K562 (cell line): ENCODE measurements around the gene HOXA9. TPM values are rescaled to one million over a fixed set of nuclear protein-coding genes. Genes with fewer than 3 reads are reported as not detected.
A peak's percentile ranks its signal among the peaks of the same experiment; 100 is the strongest.

Source experiments
- ATAC-seq: fragments of 200-7000 bp; cut with Tn5 transposase; 3 replicates; pipeline ENCODE4 v1.9.1; 2020; ENCODE audit warnings: moderate library complexity
- BruUV-seq: library from RNA; stranded (reverse); fragments of 400-500 nt; replicated peaks from 2 replicates; lab custom pipeline; 2021; lab: Mats Ljungman, UMichigan
- CTCF ChIA-PET: fragments of 300-600 bp; formaldehyde crosslinking; extraction: SDS; loops from one replicate; lab custom pipeline; 2021; ENCODE audit warnings: low intra/inter-chr PET ratio; lab: Yijun Ruan, JAX
- POLR2A ChIA-PET: fragments of 300-600, 350-650 bp; sonication (Branson Sonifier 250); formaldehyde crosslinking; extraction: SDS; loops from one replicate; lab custom pipeline; 2021; ENCODE audit warnings: antibody characterized with exemption, inconsistent platforms; lab: Yijun Ruan, JAX
- DNase-seq, 4 experiments: peaks; one replicate each; pipeline versions ENCODE4 v3.0.0 to v3.0.0-alpha.2; 2011 to 2018; ENCODE audit warnings: low spot score in 3 of 4, mixed read lengths in 3 of 4; ENCODE audit errors: extremely low read depth in 1 of 4
- FAIRE-seq: peaks from 2 replicates; lab custom pipeline; 2011; peaks lifted over from hg19 to GRCh38; lab: Jason Lieb, UNC
- H2AFZ ChIP-seq: 2 replicates; pipeline ENCODE4 v1.6.0; 2011; ENCODE audit warnings: low read depth, low read length, control low read depth, inconsistent platforms
- H3K27ac ChIP-seq: fragments of 200-600 bp; 3 replicates; pipeline ENCODE4 v1.8.0; 2011; ENCODE audit warnings: low read depth, mild to moderate bottlenecking, control low read depth, inconsistent platforms, low read length, moderate library complexity, mixed read lengths; ENCODE audit errors: extremely low read depth
- H3K27me3 ChIP-seq, 2 experiments: fragments of 300-600 bp in 1 of 2; 2 replicates in 1 of 2; 3 replicates in 1 of 2; pipeline versions ENCODE4 v1.6.0 to v1.8.0; 2011; ENCODE audit warnings: inconsistent platforms in 2 of 2, low read length in 2 of 2, mild to moderate bottlenecking in 1 of 2, mixed read lengths in 1 of 2, moderate library complexity in 1 of 2; ENCODE audit not compliant: control insufficient read depth in 2 of 2, insufficient read depth in 2 of 2
- H3K36me3 ChIP-seq: fragments of 300-600 bp; 3 replicates; pipeline ENCODE4 v1.8.0; 2011; ENCODE audit warnings: mild to moderate bottlenecking, low read length, inconsistent platforms; ENCODE audit not compliant: control insufficient read depth, insufficient read depth
- H3K4me1 ChIP-seq, 2 experiments: fragments of 200-600 bp in 1 of 2; replicated peaks in 1 of 2; 2 replicates in 1 of 2; 3 replicates in 1 of 2; pipeline versions ENCODE4 v1.5.1 to v1.8.0; 2011; ENCODE audit warnings: inconsistent platforms in 2 of 2, low read length in 2 of 2, mild to moderate bottlenecking in 1 of 2, mixed read lengths in 1 of 2, moderate library complexity in 1 of 2; ENCODE audit not compliant: control insufficient read depth in 2 of 2, insufficient read depth in 2 of 2
- H3K4me2 ChIP-seq: 2 replicates; pipeline ENCODE4 v1.6.1; 2011; ENCODE audit warnings: low read length, control low read depth, inconsistent platforms, mixed read lengths; ENCODE audit not compliant: insufficient read depth
- H3K4me3 ChIP-seq: fragments of 200-600 bp; sonication (generic), shearing (Covaris generic); 2 replicates; pipeline ENCODE4 v1.5.1; 2016; ENCODE audit warnings: control low read depth, inconsistent platforms
- H3K79me2 ChIP-seq: fragments of 200-600 bp; 3 replicates; pipeline ENCODE4 v1.8.0; 2011; ENCODE audit warnings: low read length, inconsistent platforms; ENCODE audit not compliant: control insufficient read depth, insufficient read depth
- H3K9ac ChIP-seq, 2 experiments: 2 replicates each; pipeline versions ENCODE4 v1.6.0 to v1.6.1; 2011; ENCODE audit warnings: low read depth in 2 of 2, low read length in 2 of 2, control low read depth in 1 of 2, inconsistent platforms in 1 of 2, mild to moderate bottlenecking in 1 of 2, mixed read lengths in 1 of 2; ENCODE audit not compliant: insufficient read depth in 1 of 2
- H3K9me1 ChIP-seq: one replicate; pipeline ENCODE4 v1.6.0; 2011; ENCODE audit warnings: inconsistent platforms, mild to moderate bottlenecking, low read length, moderate library complexity; ENCODE audit not compliant: control insufficient read depth, insufficient read depth
- H3K9me3 ChIP-seq: replicated peaks from 2 replicates; pipeline ENCODE4 v1.5.1; 2011; ENCODE audit warnings: low read depth, low read length, inconsistent platforms; ENCODE audit not compliant: control insufficient read depth, insufficient read depth
- H4K20me1 ChIP-seq: replicated peaks from 2 replicates; pipeline ENCODE4 v1.6.1; 2011; ENCODE audit warnings: low read length, inconsistent platforms, mixed read lengths; ENCODE audit not compliant: control insufficient read depth, insufficient read depth
- ARNT ChIP-seq, 2 experiments: fragments of 450-650 bp; IDR thresholded peaks; 2 replicates each; pipeline ENCODE4 v1.6.1; 2016; ENCODE audit warnings: mild to moderate bottlenecking in 1 of 2
- CEBPZ ChIP-seq: fragments of 150-350 bp; IDR thresholded peaks from 2 replicates; pipeline ENCODE4 v1.6.1; 2014; ENCODE audit warnings: low read depth, mild to moderate bottlenecking, low read length, borderline replicate concordance
- COPS2 ChIP-seq: fragments of 450-650 bp; conservative IDR thresholded peaks from 2 replicates; pipeline ENCODE4 v1.6.1; 2016; ENCODE audit warnings: mild to moderate bottlenecking, moderate library complexity
- PRMT5 ChIP-seq: sonication (generic); formaldehyde crosslinking; IDR thresholded peaks from 2 replicates; pipeline ENCODE4 v1.5.0; 2020; ENCODE audit warnings: missing genetic modification reagents
- RBM15 ChIP-seq: fragments of 200-400 bp; formaldehyde crosslinking; IDR thresholded peaks from 2 replicates; pipeline ENCODE4 v1.6.1; 2018; ENCODE audit warnings: mild to moderate bottlenecking, low read length, moderate library complexity; ENCODE audit not compliant: insufficient read depth
- ZNF696 ChIP-seq: fragments of 250-450 bp; sonication (Bioruptor Pico); conservative IDR thresholded peaks from 2 replicates; pipeline ENCODE4 v1.4.0; 2020; ENCODE audit warnings: mild to moderate bottlenecking, moderate library complexity
- ZSCAN29 ChIP-seq: fragments of 450-650 bp; IDR thresholded peaks from 2 replicates; pipeline ENCODE4 v1.6.1; 2017
- WGBS: fragments of 100-300 bp; shearing (Covaris generic); methylation state at CpG from one replicate; pipeline ENCODE4 v1.1.6; 2016; ENCODE audit warnings: low coverage, mixed read lengths; ENCODE audit not compliant: insufficient coverage; ENCODE audit errors: missing lambda C conversion rate; 5-methylcytosine and 5-hydroxymethylcytosine counted together
- in situ Hi-C: fragments of 300-500 bp; cut with MboI; formaldehyde crosslinking; loops from 4 replicates; pipeline ENCODE4 v1.15.0; 2018; ENCODE audit warnings: inconsistent platforms, mixed read lengths
- intact Hi-C: fragments of 100-400 bp; cut with micrococcal nuclease; formaldehyde crosslinking; loops from 2 replicates; pipeline ENCODE4 v1.14.2; 2022
- polyA plus RNA-seq, 8 experiments: library from polyadenylated mRNA; depleted of rRNA in 4 of 8; stranded (reverse) in 5 of 8; unstranded in 3 of 8; fragments of >200 nt; fragmentation: Nextera tagmentation in 2 of 8; fragmentation: Illumina TruSeq in 1 of 8; extraction: Ambion mirVana in 2 of 8; extraction: Trizol in 1 of 8; gene quantifications; 2 replicates each; pipeline versions ENCODE4 v1.2.1 to v1.2.3, GENCODE V29; 2011 to 2014; ENCODE audit warnings: inconsistent platforms in 1 of 8, missing spikeins in 1 of 8
- total RNA-seq, 7 experiments: library from RNA; depleted of rRNA in 6 of 7; stranded (reverse); fragments of >200 nt in 6 of 7; fragmentation: Illumina TruSeq in 2 of 7; extraction: Trizol in 2 of 7; gene quantifications; 2 replicates each; pipeline versions ENCODE4 v1.2.1 to v1.2.3, GENCODE V29; 2011 to 2021; ENCODE audit warnings: low replicate concordance in 1 of 7

The HOXA9 gene
- total and polyA plus RNA-seq, 9 of the 15 experiments (the other 6 are each of a cell fraction or from before 2014, with no cell fraction given): not detected

- Histone ChIP-seq H3K27ac (no peak overlapping the region), H3K79me2 (no peaks in the 10 kb centered on the region), H2AFZ (no peak overlapping the region), H3K9me1 (no peaks in the 10 kb centered on the region)
- CTCF ChIA-PET: no interaction called here
- no peak for DNase-seq
- intact Hi-C loops: loop anchor here (5.0 kb wide), 1 partner anchor 365 kb away; no protein-coding TSS in a partner anchor
- ATAC-seq: no peak
- TF ChIP-seq COPS2: no peak
- no peak for TF ChIP-seq PRMT5 (CRISPR knock-in tag)
- TF ChIP-seq ZSCAN29: 0 out of 2 replicates have a peak, but pooled peaks have one; percentile 40
- TF ChIP-seq, all 486 proteins: peak for 1
- no peak overlapping the region for H3K4me3 ChIP-seq
- 3% methylated on average over 37 of the region's 52 CpGs for whole genome bisulfite sequencing
- peaks cover 4% of the 10 kb centered on the region; the same call in 1 of the 2 replicates for H4K20me1 ChIP-seq
- no peaks in the 10 kb centered on the region for H3K36me3 ChIP-seq
- H3K4me1 ChIP-seq: peaks cover 0 to 15% of the 10 kb centered on the region in 2 experiments; a peak in 1 of 5 replicates
- no peak overlapping the region for H3K9ac ChIP-seq
- H3K9me3 ChIP-seq: no peaks in the 10 kb centered on the region
- no TSS peak for BruUV-seq
- in situ Hi-C loops: no loop called here
- H3K27me3 ChIP-seq: peaks cover 37 to 78% of the 10 kb centered on the region in 2 experiments
- POLR2A ChIA-PET: interaction anchor here (0.6 kb wide), 1 partner anchor 175 kb away, joined by 4 read pairs; no protein-coding TSS in a partner anchor
- H3K4me2 ChIP-seq: no peak overlapping the region
- FAIRE-seq: no peak
Observed at GRCh38 chr7:27212497-27213432, 47.4 kb upstream of the HOXA9 start.

DNA sequence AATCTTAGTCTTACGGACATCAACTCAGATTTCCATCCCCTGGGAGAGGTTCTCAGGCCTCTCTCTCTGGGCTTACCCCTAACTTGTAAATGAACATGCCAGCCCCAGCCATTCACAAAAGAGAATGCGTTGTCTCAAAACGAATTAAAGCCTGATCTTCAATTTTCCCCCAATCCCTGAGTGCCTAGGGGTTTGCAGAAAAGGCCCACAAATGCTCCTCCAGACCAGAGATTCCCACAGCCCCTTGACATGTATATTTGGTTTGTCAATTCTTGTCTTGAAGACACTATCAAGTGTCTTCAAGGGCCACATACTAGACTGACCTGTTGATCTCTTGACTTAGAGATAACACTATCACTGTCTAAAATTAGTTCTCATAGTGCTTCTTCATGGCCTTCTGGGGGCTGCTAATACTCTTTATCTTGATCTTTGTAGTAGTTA lies 46.4 kb upstream of the HOXA9 start:
- peaks cover 4% of the 10 kb centered on the region; the same call in 1 of the 2 replicates for H4K20me1 ChIP-seq
- POLR2A ChIA-PET: interaction anchor here (0.6 kb wide), 1 partner anchor 176 kb away, joined by 4 read pairs; no protein-coding TSS in a partner anchor
- in situ Hi-C loops (no loop called here), intact Hi-C loops (loop anchor here (2.0 to 5.0 kb wide), 2 partner anchors 366 to 451 kb away; partner anchors contain the start of gene HIBADH)
- WGBS: 0% methylated on average over 3 of the region's 3 CpGs
- H3K4me2 ChIP-seq: no peak overlapping the region
- no peak for FAIRE-seq
- no peaks in the 10 kb centered on the region for H3K36me3 ChIP-seq
- CTCF ChIA-PET: no interaction called here
- no TSS peak for BruUV-seq
- H3K79me2 ChIP-seq: no peaks in the 10 kb centered on the region
- no peaks in the 10 kb centered on the region for H3K9me1 ChIP-seq
- H3K4me3 ChIP-seq: no peak overlapping the region
- H2AFZ ChIP-seq: no peak overlapping the region
- no peak overlapping the region for H3K9ac ChIP-seq
- ATAC-seq: no peak
- H3K4me1 ChIP-seq: peaks cover 0 to 15% of the 10 kb centered on the region in 2 experiments; a peak in 1 of 5 replicates
- no peak for DNase-seq
- H3K9me3 ChIP-seq: no peaks in the 10 kb centered on the region
- peaks cover 37 to 74% of the 10 kb centered on the region in 2 experiments for H3K27me3 ChIP-seq
- H3K27ac ChIP-seq: no peak overlapping the region
- TF ChIP-seq RBM15 (no peak), CEBPZ (no peak), ZNF696 (CRISPR knock-in tag) (no peak), ARNT (IDR thresholded peaks at IDR 0.05) (no peak)
